GM21619 (cell line): Measurements from ENCODE around the gene LRP6.

Experiments
- ATAC-seq: cut with Tn5 transposase; IDR thresholded peaks from one replicate; pipeline ENCODE4 v1.9.1; 2021; ENCODE audit not compliant: unreplicated experiment

Gene LRP6

DNA sequence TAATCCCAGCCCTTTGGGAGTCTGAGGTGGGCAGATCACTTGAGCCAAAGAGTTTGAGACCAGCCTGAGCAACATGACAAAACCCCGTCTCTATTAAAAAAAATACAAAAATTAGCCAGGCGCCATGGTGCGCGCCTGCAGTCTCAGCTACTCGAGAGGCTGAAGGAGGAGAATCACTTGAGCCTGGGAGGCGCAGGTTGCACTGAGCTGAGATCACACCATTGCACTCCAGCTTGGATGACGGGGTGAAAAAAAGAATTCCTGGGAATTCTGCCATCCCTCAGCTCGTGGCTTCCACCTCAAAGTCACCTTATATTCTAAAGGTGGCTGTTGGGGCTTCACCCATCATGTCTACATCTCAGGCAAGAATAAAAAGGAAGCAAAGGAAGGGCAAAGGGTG lies 183.2 kb downstream of the LRP6 start:
- no peak for ATAC-seq

DNA sequence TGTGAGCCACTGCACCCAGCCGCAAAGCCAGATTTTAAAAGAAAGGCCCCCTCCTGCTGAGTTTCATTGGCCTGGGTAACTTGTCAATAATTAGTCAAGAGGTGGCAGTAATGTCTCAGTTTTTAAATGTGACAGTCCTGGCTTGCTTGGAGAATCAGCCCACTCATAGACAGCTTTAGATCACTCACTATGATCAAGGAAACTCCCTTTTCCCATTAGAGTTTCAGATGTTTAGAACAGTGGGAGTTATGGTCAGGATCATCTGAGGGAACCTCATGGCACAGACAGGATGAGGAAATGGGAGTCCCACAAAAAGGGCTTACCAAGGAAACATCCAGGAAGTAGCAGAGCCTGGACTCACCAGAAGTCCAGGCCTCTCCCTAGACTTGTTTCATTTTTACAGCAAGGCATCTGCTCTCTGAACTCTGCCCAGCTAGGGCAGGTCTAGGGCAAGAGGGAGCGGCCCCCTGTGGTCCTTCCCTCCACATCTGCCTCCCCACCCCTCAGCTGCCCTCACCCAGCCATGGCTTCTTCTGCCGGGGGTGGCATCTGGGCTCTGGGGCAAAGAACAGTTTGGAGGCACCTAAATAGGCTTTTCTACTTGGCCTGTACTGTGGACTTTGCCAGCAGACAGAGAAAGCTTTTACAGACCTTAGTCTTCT lies 184.9 kb downstream of the LRP6 start:
- peak; percentile 75 for ATAC-seq

DNA sequence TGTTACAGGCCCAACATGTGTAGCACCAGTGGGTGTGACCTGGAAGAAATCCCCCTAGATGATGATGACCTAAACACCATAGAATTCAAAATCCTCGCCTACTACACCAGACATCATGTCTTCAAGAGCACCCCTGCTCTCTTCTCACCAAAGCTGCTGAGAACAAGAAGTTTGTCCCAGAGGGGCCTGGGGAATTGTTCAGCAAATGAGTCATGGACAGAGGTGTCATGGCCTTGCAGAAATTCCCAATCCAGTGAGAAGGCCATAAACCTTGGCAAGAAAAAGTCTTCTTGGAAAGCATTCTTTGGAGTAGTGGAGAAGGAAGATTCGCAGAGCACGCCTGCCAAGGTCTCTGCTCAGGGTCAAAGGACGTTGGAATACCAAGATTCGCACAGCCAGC lies 187.6 kb downstream of the LRP6 start:
- ATAC-seq, result no peak

DNA sequence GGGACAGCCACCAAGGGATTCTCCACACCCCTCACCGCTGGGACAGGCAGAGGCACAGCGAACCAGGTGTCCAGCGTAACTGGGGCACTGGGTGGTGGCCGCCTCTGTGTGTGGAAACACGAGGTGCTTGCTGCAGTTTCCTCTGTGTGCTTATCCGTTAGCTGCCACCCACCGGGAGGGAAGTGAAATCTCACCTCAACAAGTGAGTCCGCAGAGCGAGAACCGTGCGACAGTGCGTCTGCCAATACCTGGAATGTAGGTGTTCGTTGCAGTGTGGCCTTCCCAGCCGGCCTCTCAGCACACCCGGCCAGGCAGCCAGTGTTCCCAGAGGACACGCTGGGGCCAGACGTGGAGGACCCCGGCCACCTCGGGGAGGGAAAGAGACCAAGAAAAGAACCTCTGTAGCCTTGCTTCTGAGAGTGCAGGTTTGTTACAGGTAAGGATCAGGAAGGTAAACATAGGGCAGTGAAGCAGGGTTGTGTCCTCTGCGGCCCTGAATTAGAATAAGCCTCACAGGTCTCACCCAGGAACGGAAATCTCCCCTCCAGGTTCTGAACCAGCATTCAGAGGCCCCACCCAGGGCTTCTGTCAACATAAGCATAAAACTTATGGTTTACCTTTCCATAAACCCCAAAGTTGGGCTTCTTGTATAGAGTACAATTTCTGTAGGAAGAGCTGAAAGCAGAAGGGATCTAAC lies 194.6 kb downstream of the LRP6 start:
- ATAC-seq, result peak; percentile 66

DNA sequence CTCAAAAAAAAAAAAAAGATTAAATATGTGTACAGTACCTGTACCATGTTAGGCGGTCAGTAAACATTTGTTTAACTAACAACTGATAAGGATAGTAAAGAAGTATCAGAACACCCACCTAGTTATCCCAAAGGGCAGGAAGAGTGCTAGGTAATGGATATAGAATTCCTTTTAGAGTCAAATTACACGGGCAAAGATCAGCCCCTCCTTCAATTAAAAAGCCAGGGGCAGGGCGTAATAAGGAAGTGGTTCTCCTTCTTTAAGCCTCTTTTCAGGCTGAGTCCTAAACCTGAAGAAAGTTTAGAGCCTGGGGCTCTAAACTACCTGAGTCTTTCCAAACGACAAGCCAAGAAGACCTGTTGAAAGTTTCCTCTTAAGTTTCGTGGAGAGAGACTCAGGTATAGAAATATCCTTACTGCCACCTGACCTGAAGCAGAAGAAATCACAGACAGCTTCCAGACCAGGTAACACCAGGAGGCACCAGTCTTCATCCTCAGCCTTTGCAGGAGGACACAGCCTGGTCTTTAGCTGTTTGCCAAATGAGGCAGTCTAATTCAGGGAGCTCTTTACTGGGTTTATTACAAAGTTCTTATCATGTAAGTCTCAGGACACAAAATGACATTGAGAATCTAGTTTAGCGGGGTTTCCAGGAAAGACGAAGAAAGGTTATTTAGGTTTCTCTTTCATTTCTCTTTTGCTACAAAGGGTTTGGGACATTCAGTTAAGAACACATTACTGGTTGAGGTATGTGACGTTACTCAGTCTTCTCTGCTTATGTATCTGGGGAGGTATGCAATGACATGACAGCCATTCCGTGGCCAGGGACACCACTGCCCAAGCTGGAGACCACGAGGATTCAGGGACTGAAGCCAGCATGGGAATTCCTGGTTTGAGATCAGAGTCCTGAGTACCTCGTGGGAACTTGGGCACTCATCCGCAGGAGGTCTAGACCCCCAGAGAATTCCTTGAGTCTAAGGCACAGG lies 195.9 kb downstream of the LRP6 start, which contains the start of gene BCL2L14:
BCL2L14 (plus strand) TSS at position 266 of the 983 bp plus-strand sequence. CDS start 8,367 bp downstream, outside the sequence.
- ATAC-seq, result peak; percentile 44

DNA sequence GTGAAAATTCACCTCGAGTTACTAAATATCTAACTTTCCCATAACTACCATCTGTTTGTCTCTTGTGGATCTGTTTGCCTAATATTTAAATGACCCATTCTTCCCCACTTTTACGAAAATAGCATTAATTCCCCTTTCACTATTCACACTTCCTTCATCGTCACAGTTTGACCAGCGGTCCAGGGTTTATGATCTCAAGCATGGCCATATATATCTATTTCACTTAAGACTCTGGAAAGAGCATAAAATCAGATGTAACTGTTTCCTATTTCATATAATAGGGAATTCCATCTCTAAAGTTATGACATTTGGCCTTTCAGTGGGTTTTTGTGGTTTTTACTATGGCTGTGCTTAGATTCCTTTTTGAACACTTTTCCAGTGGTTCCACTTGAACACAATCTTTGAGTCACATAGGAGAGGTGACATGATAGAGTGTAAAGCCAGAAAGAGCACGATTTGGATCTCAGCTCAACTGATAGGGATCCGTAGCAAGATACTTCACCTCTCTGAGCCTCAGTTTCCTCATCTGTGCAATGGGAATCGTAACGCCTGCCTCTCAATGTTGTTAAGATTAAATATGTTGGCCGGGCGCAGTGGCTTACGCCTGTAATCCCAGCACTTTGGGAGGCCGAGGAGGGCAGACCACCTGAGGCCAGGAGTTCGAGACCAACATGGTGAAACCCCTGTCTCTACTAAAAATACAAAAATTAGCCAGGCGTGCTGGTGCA lies 196.9 kb downstream of the LRP6 start:
- ATAC-seq, result no peak

DNA sequence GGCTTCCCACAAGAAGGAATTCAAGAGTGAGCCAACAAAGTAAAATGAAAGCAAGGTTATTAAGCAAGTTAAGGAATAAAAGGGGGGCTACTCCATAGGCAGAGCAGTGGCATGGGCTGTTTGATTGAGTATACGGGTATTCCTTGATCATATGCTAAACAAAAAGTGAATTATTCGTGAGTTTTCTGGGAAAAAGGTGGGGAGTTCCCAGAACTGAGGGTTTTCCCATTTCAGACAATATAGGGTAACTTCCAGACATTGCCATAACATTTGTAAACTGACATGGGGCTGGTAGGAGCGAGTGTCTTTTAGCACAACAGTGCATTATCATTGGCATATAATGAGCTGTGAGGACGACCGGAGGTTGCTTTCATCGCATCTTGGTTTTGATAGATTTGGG lies 198.1 kb downstream of the LRP6 start:
- ATAC-seq, result no peak
